Measurements from ENCODE around the gene ST13. TPM values are rescaled to one million over a fixed set of nuclear protein-coding genes. Genes with fewer than 3 reads are reported as not detected.

ST13 gene
- total RNA-seq, 1 donor from 2014 or later: 289 TPM

GRCh38 chr22:40803321-40803720 lies 53.1 kb downstream of the ST13 start:
- peaks cover 5% of the 10 kb centered on the region for H3K36me3 Mint-ChIP-seq (ENCODE audit: unreplicated experiment)
- TF ChIP-seq, protein P1, sequence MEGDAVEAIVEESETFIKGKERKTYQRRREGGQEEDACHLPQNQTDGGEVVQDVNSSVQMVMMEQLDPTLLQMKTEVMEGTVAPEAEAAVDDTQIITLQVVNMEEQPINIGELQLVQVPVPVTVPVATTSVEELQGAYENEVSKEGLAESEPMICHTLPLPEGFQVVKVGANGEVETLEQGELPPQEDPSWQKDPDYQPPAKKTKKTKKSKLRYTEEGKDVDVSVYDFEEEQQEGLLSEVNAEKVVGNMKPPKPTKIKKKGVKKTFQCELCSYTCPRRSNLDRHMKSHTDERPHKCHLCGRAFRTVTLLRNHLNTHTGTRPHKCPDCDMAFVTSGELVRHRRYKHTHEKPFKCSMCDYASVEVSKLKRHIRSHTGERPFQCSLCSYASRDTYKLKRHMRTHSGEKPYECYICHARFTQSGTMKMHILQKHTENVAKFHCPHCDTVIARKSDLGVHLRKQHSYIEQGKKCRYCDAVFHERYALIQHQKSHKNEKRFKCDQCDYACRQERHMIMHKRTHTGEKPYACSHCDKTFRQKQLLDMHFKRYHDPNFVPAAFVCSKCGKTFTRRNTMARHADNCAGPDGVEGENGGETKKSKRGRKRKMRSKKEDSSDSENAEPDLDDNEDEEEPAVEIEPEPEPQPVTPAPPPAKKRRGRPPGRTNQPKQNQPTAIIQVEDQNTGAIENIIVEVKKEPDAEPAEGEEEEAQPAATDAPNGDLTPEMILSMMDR (IDR thresholded peaks at IDR 0.05): no peak
- H3K4me1 Mint-ChIP-seq (ENCODE audit: unreplicated experiment): peaks cover 9% of the 10 kb centered on the region
- DNase-seq (ENCODE audit: extremely low spot score, unreplicated experiment): no peak
- no peaks in the 10 kb centered on the region for H3K9me3 Mint-ChIP-seq (ENCODE audit: unreplicated experiment)
- no peak overlapping the region for H3K4me3 Mint-ChIP-seq (ENCODE audit: unreplicated experiment)
- no peaks in the 10 kb centered on the region for H3K27me3 Mint-ChIP-seq (ENCODE audit: unreplicated experiment)
- no peak overlapping the region for H3K27ac Mint-ChIP-seq (ENCODE audit: unreplicated experiment)

DNA sequence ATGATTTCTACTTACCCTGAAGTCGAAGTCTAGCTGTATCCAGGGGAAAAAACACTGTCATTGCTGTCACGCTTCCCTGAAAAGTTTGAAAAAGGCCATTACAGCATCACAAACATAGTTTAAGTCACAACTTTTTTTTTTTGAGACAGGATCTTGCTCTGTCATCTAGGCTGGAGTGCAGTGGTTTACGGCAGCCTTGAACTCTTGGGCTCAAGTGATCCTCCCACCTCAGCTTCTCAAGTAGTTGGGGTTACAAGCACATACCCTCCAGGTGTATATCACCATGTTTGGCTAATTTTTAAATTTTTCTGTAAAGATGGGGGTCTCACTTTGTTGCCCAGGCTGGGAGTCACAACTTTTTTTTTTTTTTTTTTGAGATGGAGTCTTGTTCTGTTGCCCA lies 57.4 kb downstream of the ST13 start:
- H3K36me3 Mint-ChIP-seq (ENCODE audit: unreplicated experiment): no peaks in the 10 kb centered on the region
- no peaks in the 10 kb centered on the region for H3K4me1 Mint-ChIP-seq (ENCODE audit: unreplicated experiment)
- DNase-seq (ENCODE audit: extremely low spot score, unreplicated experiment): no peak
- no peak overlapping the region for H3K27ac Mint-ChIP-seq (ENCODE audit: unreplicated experiment)
- H3K4me3 Mint-ChIP-seq (ENCODE audit: unreplicated experiment): no peak overlapping the region
- H3K27me3 Mint-ChIP-seq (ENCODE audit: unreplicated experiment): no peaks in the 10 kb centered on the region
- TF ChIP-seq, protein P1 (IDR thresholded peaks at IDR 0.05): no peak
- H3K9me3 Mint-ChIP-seq (ENCODE audit: unreplicated experiment): no peaks in the 10 kb centered on the region

- H3K36me3 Mint-ChIP-seq (ENCODE audit: unreplicated experiment): peaks cover 7% of the 10 kb centered on the region
- no peak for DNase-seq (ENCODE audit: extremely low spot score, unreplicated experiment)
- no peak overlapping the region for H3K27ac Mint-ChIP-seq (ENCODE audit: unreplicated experiment)
- no peaks in the 10 kb centered on the region for H3K27me3 Mint-ChIP-seq (ENCODE audit: unreplicated experiment)
- no peaks in the 10 kb centered on the region for H3K4me1 Mint-ChIP-seq (ENCODE audit: unreplicated experiment)
- H3K4me3 Mint-ChIP-seq (ENCODE audit: unreplicated experiment): no peak overlapping the region
- no peaks in the 10 kb centered on the region for H3K9me3 Mint-ChIP-seq (ENCODE audit: unreplicated experiment)
- TF ChIP-seq, protein P1 (IDR thresholded peaks at IDR 0.05): no peak
Measured at GRCh38 chr22:40797427-40797826, 59.0 kb downstream of the ST13 start.

- TF ChIP-seq, protein P1 (IDR thresholded peaks at IDR 0.05): no peak
- H3K27ac Mint-ChIP-seq (ENCODE audit: unreplicated experiment): no peak overlapping the region
- no peaks in the 10 kb centered on the region for H3K27me3 Mint-ChIP-seq (ENCODE audit: unreplicated experiment)
- DNase-seq (ENCODE audit: extremely low spot score, unreplicated experiment): no peak
- no peak overlapping the region for H3K4me3 Mint-ChIP-seq (ENCODE audit: unreplicated experiment)
- H3K9me3 Mint-ChIP-seq (ENCODE audit: unreplicated experiment): no peaks in the 10 kb centered on the region
- H3K36me3 Mint-ChIP-seq (ENCODE audit: unreplicated experiment): peaks cover 21% of the 10 kb centered on the region
- peaks cover 9% of the 10 kb centered on the region for H3K4me1 Mint-ChIP-seq (ENCODE audit: unreplicated experiment)
Measured at GRCh38 chr22:40792451-40792850, 64.0 kb downstream of the ST13 start.

DNA sequence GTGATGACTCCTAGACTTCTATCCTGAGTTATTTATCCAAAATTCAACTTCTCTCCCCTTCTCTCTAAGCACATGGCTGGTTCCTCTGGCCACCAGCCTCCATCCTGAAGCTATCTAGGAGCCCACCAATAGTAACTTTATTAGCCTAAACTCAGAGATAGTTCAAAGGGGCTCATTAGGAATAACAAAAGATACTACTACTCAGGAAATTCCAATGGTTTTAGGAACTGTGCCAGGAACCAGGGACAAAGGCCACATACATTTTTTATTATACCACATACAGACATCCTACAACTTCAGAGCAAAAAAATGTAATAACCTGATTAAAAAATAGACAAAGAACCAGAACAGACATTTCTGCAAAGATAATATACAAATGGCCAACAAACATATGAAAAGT lies 65.2 kb downstream of the ST13 start:
- H3K27ac Mint-ChIP-seq (ENCODE audit: unreplicated experiment): no peak overlapping the region
- no peak overlapping the region for H3K4me3 Mint-ChIP-seq (ENCODE audit: unreplicated experiment)
- H3K36me3 Mint-ChIP-seq (ENCODE audit: unreplicated experiment): peaks cover 25% of the 10 kb centered on the region

More for the DNA sequence above, 65.2 kb downstream of the ST13 start:
- DNase-seq (ENCODE audit: extremely low spot score, unreplicated experiment): no peak
- Mint-ChIP-seq H3K27me3 (ENCODE audit: unreplicated experiment) (no peaks in the 10 kb centered on the region), H3K4me1 (ENCODE audit: unreplicated experiment) (peaks cover 9% of the 10 kb centered on the region), H3K9me3 (ENCODE audit: unreplicated experiment) (no peaks in the 10 kb centered on the region)
- TF ChIP-seq, protein P1 (IDR thresholded peaks at IDR 0.05): no peak

Measured in osteocyte (in vitro differentiated cells).